CD4-positive, CD25-positive, alpha-beta regulatory T cell (primary cell): ENCODE data around the gene ERP27. TPM values are rescaled to one million over a fixed set of nuclear protein-coding genes. Genes with fewer than 3 reads are reported as not detected.

Experiments
- ATAC-seq, 2 donors: fragments of 150-1000 bp; cut with Tn5 transposase; one replicate each; pipeline ENCODE4 v1.10.0; 2021; ENCODE audit warnings: low read depth in 2 of 2, moderate number of reproducible peaks in 2 of 2, moderate library complexity in 1 of 2
- DNase-seq, 3 donors: peaks; one replicate each; pipeline versions ENCODE4 v3.0.0 to v3.0.0-alpha.2; 2012 to 2022; ENCODE audit warnings: mixed read lengths in 1 of 3
- H3K27ac ChIP-seq: one replicate; pipeline ENCODE4 v1.7.0; 2013; ENCODE audit warnings: mild to moderate bottlenecking, low read length; ENCODE audit not compliant: insufficient read depth, poor library complexity, severe bottlenecking
- H3K27me3 ChIP-seq: one replicate; pipeline ENCODE4 v1.7.0; 2013; ENCODE audit warnings: low read length; ENCODE audit not compliant: control insufficient read depth, insufficient read depth
- H3K36me3 ChIP-seq: one replicate; pipeline ENCODE4 v1.7.0; 2013; ENCODE audit warnings: mild to moderate bottlenecking, low read length, moderate library complexity; ENCODE audit not compliant: control insufficient read depth, insufficient read depth
- H3K4me1 ChIP-seq: 2 replicates; pipeline ENCODE4 v1.7.0; 2013; ENCODE audit warnings: mild to moderate bottlenecking, low read length; ENCODE audit not compliant: insufficient read depth, control insufficient read depth, poor library complexity, severe bottlenecking
- H3K4me3 ChIP-seq: one replicate; pipeline ENCODE4 v1.7.0; 2013; ENCODE audit warnings: low read depth, mild to moderate bottlenecking, low read length, moderate library complexity
- H3K9me3 ChIP-seq, 2 experiments: 1 replicate in 1 of 2; 2 replicates in 1 of 2; pipeline ENCODE4 v1.7.0; 2013; ENCODE audit warnings: low read length in 2 of 2, mild to moderate bottlenecking in 1 of 2, moderate library complexity in 1 of 2; ENCODE audit not compliant: control insufficient read depth in 2 of 2
- H3K27ac Mint-ChIP-seq, 3 donors: one replicate each; pipeline ENCODE4 v1.8.0; 2020 to 2022; ENCODE audit warnings: mild to moderate bottlenecking in 3 of 3, mixed read lengths in 3 of 3, moderate library complexity in 2 of 3
- H3K27me3 Mint-ChIP-seq: one replicate; pipeline ENCODE4 v1.8.0; 2022; ENCODE audit warnings: mild to moderate bottlenecking, mixed read lengths
- H3K36me3 Mint-ChIP-seq: one replicate; pipeline ENCODE4 v1.8.0; 2020; ENCODE audit warnings: mixed read lengths
- H3K4me1 Mint-ChIP-seq, 4 donors: one replicate each; pipeline ENCODE4 v1.8.0; 2020 to 2022; ENCODE audit warnings: mixed read lengths in 4 of 4, mild to moderate bottlenecking in 1 of 4
- H3K4me3 Mint-ChIP-seq, 4 donors: one replicate each; pipeline ENCODE4 v1.8.0; 2020 to 2022; ENCODE audit warnings: mild to moderate bottlenecking in 4 of 4, mixed read lengths in 4 of 4, moderate library complexity in 3 of 4
- H3K9me3 Mint-ChIP-seq, 7 donors: one replicate each; pipeline ENCODE4 v1.8.0; 2020 to 2022; ENCODE audit warnings: mixed read lengths in 7 of 7, mild to moderate bottlenecking in 3 of 7, moderate library complexity in 2 of 7
- polyA plus RNA-seq, 4 donors: library from polyadenylated mRNA; unstranded; fragments of 300-500 nt; fragmentation: Illumina TruSeq; gene quantifications; one replicate each; pipeline ENCODE4 v1.2.3, GENCODE V29; 2021
- total RNA-seq: library from RNA; stranded (reverse); gene quantifications from one replicate; pipeline ENCODE4 v1.2.3, GENCODE V29; 2022

Gene ERP27
- total and polyA plus RNA-seq, 5 donors from 2014 or later, result 5.3 to 25.4 (median 6.3) TPM

GRCh38 chr12:14964406-14964805 is 26.1 kb upstream of the ERP27 start:
- no peak for ATAC-seq
- Mint-ChIP-seq H3K27ac (peak overlapping the region; percentile 57 to 95 (median 93)), H3K36me3 (peaks cover 11% of the 10 kb centered on the region), H3K9me3 (no peaks in the 10 kb centered on the region), H3K27me3 (peaks cover 5% of the 10 kb centered on the region), H3K4me1 (peaks cover 0 to 55% (median 31%) of the 10 kb centered on the region in 4 donors), H3K4me3 (no peak overlapping the region)
- H3K36me3 ChIP-seq, result peaks cover 2% of the 10 kb centered on the region
- no peak overlapping the region for H3K4me3 ChIP-seq
- no peak overlapping the region for H3K27ac ChIP-seq
- peaks cover 23% of the 10 kb centered on the region for H3K4me1 ChIP-seq
- DNase-seq, result no peak
- no peaks in the 10 kb centered on the region for H3K27me3 ChIP-seq
- no peaks in the 10 kb centered on the region for H3K9me3 ChIP-seq

GRCh38 chr12:14963520-14963919 is 25.2 kb upstream of the ERP27 start:
- peaks cover 4% of the 10 kb centered on the region for H3K36me3 ChIP-seq
- H3K9me3 Mint-ChIP-seq, result no peaks in the 10 kb centered on the region
- H3K27ac ChIP-seq, result peak overlapping the region; percentile 99
- no peaks in the 10 kb centered on the region for H3K9me3 ChIP-seq
- peaks cover 20% of the 10 kb centered on the region for H3K36me3 Mint-ChIP-seq
- H3K27me3 ChIP-seq, result no peaks in the 10 kb centered on the region
- peaks cover 5% of the 10 kb centered on the region for H3K27me3 Mint-ChIP-seq
- peak overlapping the region in 1 of 4 donors; percentile 11 for H3K4me3 Mint-ChIP-seq
- ATAC-seq (no peak), DNase-seq (no peak)
- H3K27ac Mint-ChIP-seq, result peak overlapping the region; percentile 65 to 97 (median 95)
- no peak overlapping the region for H3K4me3 ChIP-seq
- peaks cover 0 to 52% (median 32%) of the 10 kb centered on the region in 4 donors for H3K4me1 Mint-ChIP-seq
- peaks cover 30% of the 10 kb centered on the region for H3K4me1 ChIP-seq

DNA sequence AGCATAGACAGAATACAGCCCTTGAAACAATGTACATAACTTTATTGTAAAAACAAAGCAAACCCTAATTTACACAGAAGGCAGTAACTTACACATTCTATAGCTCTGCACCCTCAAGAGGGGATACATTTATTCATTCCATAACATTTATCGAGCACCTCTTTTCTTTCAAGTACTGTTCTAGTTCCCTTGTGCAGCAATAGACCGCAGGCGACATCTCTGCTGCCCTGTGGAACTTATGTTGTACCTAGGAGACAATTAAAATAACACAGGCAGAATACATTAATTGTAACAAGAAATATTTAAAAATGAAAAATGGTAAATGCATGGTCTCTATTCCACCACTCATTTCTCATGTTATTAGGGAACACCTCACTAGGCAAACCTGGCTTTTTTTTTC is 24.5 kb upstream of the ERP27 start:
- peak overlapping the region in 2 of 3 donors; percentile 95 to 97 for H3K27ac Mint-ChIP-seq
- H3K4me3 Mint-ChIP-seq, result peak overlapping the region in 3 of 4 donors; percentile 24 to 99 (median 96)
- Histone ChIP-seq H3K27me3 (no peaks in the 10 kb centered on the region), H3K36me3 (peaks cover 7% of the 10 kb centered on the region), H3K4me1 (peaks cover 37% of the 10 kb centered on the region), H3K9me3 (no peaks in the 10 kb centered on the region), H3K4me3 (peak overlapping the region; percentile 100), H3K27ac (peak overlapping the region; percentile 99)
- H3K4me1 Mint-ChIP-seq, result peaks cover 0 to 56% (median 32%) of the 10 kb centered on the region in 4 donors
- H3K36me3 Mint-ChIP-seq, result peaks cover 26% of the 10 kb centered on the region
- ATAC-seq, result no peak
- peaks cover 5% of the 10 kb centered on the region for H3K27me3 Mint-ChIP-seq
- no peaks in the 10 kb centered on the region for H3K9me3 Mint-ChIP-seq
- DNase-seq, result no peak

- Histone ChIP-seq H3K27me3 (no peaks in the 10 kb centered on the region), H3K4me3 (peak overlapping the region; percentile 100), H3K9me3 (no peaks in the 10 kb centered on the region), H3K36me3 (peaks cover 13% of the 10 kb centered on the region), H3K4me1 (peaks cover 43% of the 10 kb centered on the region), H3K27ac (peak overlapping the region; percentile 99)
- peaks cover 0 to 57% (median 34%) of the 10 kb centered on the region in 4 donors for H3K4me1 Mint-ChIP-seq
- peak overlapping the region; percentile 95 to 97 (median 97) for H3K27ac Mint-ChIP-seq
- ATAC-seq, result no peak
- peaks cover 5% of the 10 kb centered on the region for H3K27me3 Mint-ChIP-seq
- H3K36me3 Mint-ChIP-seq, result peaks cover 32% of the 10 kb centered on the region
- H3K4me3 Mint-ChIP-seq, result peak overlapping the region; percentile 96 to 99 (median 99)
- no peaks in the 10 kb centered on the region for H3K9me3 Mint-ChIP-seq
- peak in 1 of 3 donors; percentile 52 for DNase-seq
These were observed 23.8 kb upstream of the ERP27 start for GRCh38 chr12:14962153-14962539.

DNA sequence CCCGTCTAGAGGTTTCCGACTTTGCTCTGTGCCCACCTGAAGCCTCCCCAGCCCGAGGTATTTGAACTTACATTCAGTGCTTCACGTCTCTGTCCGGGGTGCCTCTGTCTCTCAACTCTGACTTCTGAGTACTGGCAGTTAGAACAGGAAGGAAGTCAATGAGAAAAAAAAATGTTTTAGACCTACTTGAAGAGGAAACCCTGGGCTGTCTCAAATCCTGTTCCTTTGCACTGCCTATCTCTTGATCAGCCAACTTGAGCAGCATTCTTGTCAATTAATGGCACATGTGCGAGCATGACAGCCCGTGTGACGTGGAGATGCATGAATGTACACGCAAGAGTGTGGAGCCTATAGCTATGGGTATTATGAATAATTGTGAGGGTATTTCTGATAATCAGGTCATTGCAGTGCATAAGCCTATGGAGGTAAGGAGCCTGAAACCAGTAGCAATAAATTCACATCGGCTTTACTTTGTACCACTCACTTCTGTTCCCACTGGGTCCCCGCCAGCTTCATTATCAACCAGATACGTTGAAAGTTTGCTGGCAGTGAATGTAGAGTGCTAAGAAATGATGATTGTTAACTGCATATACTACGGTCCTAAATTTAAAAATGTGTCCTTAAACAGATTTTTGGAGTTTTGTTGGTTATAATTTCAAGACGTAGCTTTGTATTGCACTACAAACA is 23.3 kb upstream of the ERP27 start, which contains the start of gene ARHGDIB:
Gene ARHGDIB, minus strand, starts transcription at position 136 of the 687 bp plus-strand sequence. CDS start 10,889 bp downstream, outside the sequence.
- Mint-ChIP-seq H3K36me3 (peaks cover 38% of the 10 kb centered on the region), H3K27ac (peak within 1 kb of the TSS; percentile 95 to 97 (median 97)), H3K4me3 (peak within 1 kb of the TSS; percentile 96 to 99 (median 99)), H3K4me1 (peaks cover 0 to 60% (median 38%) of the 10 kb centered on the region in 4 donors), H3K9me3 (no peaks in the 10 kb centered on the region), H3K27me3 (peaks cover 5% of the 10 kb centered on the region)
- Histone ChIP-seq H3K36me3 (peaks cover 18% of the 10 kb centered on the region), H3K9me3 (no peaks in the 10 kb centered on the region), H3K4me1 (peaks cover 49% of the 10 kb centered on the region), H3K27me3 (no peaks in the 10 kb centered on the region), H3K4me3 (peak within 1 kb of the TSS; percentile 100), H3K27ac (peak within 1 kb of the TSS; percentile 99)
- DNase-seq (peak; percentile 84 to 97 (median 93)), ATAC-seq (peak; percentile 81)

- peaks cover 0 to 62% (median 37%) of the 10 kb centered on the region in 4 donors for H3K4me1 Mint-ChIP-seq
- Histone ChIP-seq H3K27me3 (no peaks in the 10 kb centered on the region), H3K27ac (peak overlapping the region; percentile 99), H3K4me1 (peaks cover 57% of the 10 kb centered on the region), H3K9me3 (no peaks in the 10 kb centered on the region), H3K4me3 (peak overlapping the region; percentile 100), H3K36me3 (peaks cover 19% of the 10 kb centered on the region)
- H3K36me3 Mint-ChIP-seq, result peaks cover 39% of the 10 kb centered on the region
- DNase-seq, result peak; percentile 46 to 85 (median 82)
- ATAC-seq, result peak; percentile 48 to 52
- peak overlapping the region; percentile 96 to 99 (median 99) for H3K4me3 Mint-ChIP-seq
- H3K27me3 Mint-ChIP-seq, result peaks cover 5% of the 10 kb centered on the region
- H3K27ac Mint-ChIP-seq, result peak overlapping the region; percentile 95 to 97 (median 97)
- H3K9me3 Mint-ChIP-seq, result no peaks in the 10 kb centered on the region
These were observed 22.5 kb upstream of the ERP27 start for GRCh38 chr12:14960548-14961465.

GRCh38 chr12:14959916-14960496 is 21.7 kb upstream of the ERP27 start:
- Mint-ChIP-seq H3K27ac (peak overlapping the region; percentile 95 to 97 (median 97)), H3K9me3 (no peaks in the 10 kb centered on the region), H3K36me3 (peaks cover 39% of the 10 kb centered on the region), H3K4me1 (peaks cover 0 to 58% (median 33%) of the 10 kb centered on the region in 4 donors), H3K4me3 (peak overlapping the region; percentile 96 to 99 (median 99)), H3K27me3 (peaks cover 5% of the 10 kb centered on the region)
- no peak for DNase-seq
- H3K36me3 ChIP-seq, result peaks cover 22% of the 10 kb centered on the region
- H3K9me3 ChIP-seq, result no peaks in the 10 kb centered on the region
- H3K27me3 ChIP-seq, result no peaks in the 10 kb centered on the region
- no peak for ATAC-seq
- H3K27ac ChIP-seq, result peak overlapping the region; percentile 99
- H3K4me1 ChIP-seq, result peaks cover 65% of the 10 kb centered on the region
- peak overlapping the region; percentile 100 for H3K4me3 ChIP-seq
